ENCODE data around the gene NACC2.

- TF ChIP-seq CTCF (IDR thresholded peaks at IDR 0.05) (no peak), EP300 (IDR thresholded peaks at IDR 0.05) (no peak), POLR2A (IDR thresholded peaks at IDR 0.05) (no peak)
Measured at GRCh38 chr9:136088939-136089696, 6.0 kb downstream of the NACC2 start.

Data from ovary (tissue), 3 donors.